ENCODE results near the gene MSX2. TPM values are rescaled to one million over a fixed set of nuclear protein-coding genes. Genes with fewer than 3 reads are reported as not detected.
"Not testable (repeated sequence)": the region's sequence is repeated elsewhere in the genome, so short reads cannot be mapped to it uniquely, and the experiment has no call there.

MSX2 gene
- total RNA-seq, 1 donor from 2014 or later, result 3.7 TPM

- DNase-seq (ENCODE audit: low read depth), result no peak
- H3K4me3 ChIP-seq (ENCODE audit: low read depth, low read length), result no peak overlapping the region
- TF ChIP-seq CTCF (conservative IDR thresholded peaks at IDR 0.05; ENCODE audit: low read depth, low read length), result peak; percentile 51
Measured at GRCh38 chr5:174755106-174755505, 30.7 kb downstream of the MSX2 start.

- no peak overlapping the region for H3K4me3 ChIP-seq (ENCODE audit: low read depth, low read length)
- no peak for TF ChIP-seq CTCF (conservative IDR thresholded peaks at IDR 0.05; ENCODE audit: low read depth, low read length)
- DNase-seq (ENCODE audit: low read depth), result no peak
Measured at GRCh38 chr5:174759091-174759490, 34.7 kb downstream of the MSX2 start.

GRCh38 chr5:174760721-174761120, 36.3 kb downstream of the MSX2 start:
- no peak for DNase-seq (ENCODE audit: low read depth)
- no peak overlapping the region for H3K4me3 ChIP-seq (ENCODE audit: low read depth, low read length)
- TF ChIP-seq CTCF (conservative IDR thresholded peaks at IDR 0.05; ENCODE audit: low read depth, low read length), result no peak

- DNase-seq (ENCODE audit: low read depth); H3K4me3 ChIP-seq (ENCODE audit: low read depth, low read length): not testable (repeated sequence)
Measured at GRCh38 chr5:174761341-174761740, 37.0 kb downstream of the MSX2 start.

GRCh38 chr5:174764309-174764708, 39.9 kb downstream of the MSX2 start:
- TF ChIP-seq CTCF (conservative IDR thresholded peaks at IDR 0.05; ENCODE audit: low read depth, low read length), result no peak
- H3K4me3 ChIP-seq (ENCODE audit: low read depth, low read length), result no peak overlapping the region

GRCh38 chr5:174765540-174765939, 41.2 kb downstream of the MSX2 start:
- no peak for TF ChIP-seq CTCF (conservative IDR thresholded peaks at IDR 0.05; ENCODE audit: low read depth, low read length)
- no peak for DNase-seq (ENCODE audit: low read depth)
- no peak overlapping the region for H3K4me3 ChIP-seq (ENCODE audit: low read depth, low read length)

More at GRCh38 chr5:174764309-174764708, 39.9 kb downstream of the MSX2 start:
- no peak for DNase-seq (ENCODE audit: low read depth)

GRCh38 chr5:174767670-174768069, 43.3 kb downstream of the MSX2 start:
- no peak overlapping the region for H3K4me3 ChIP-seq (ENCODE audit: low read depth, low read length)
- TF ChIP-seq CTCF (conservative IDR thresholded peaks at IDR 0.05; ENCODE audit: low read depth, low read length), result no peak
- no peak for DNase-seq (ENCODE audit: low read depth)

GRCh38 chr5:174769005-174769404, 44.6 kb downstream of the MSX2 start:
- no peak for DNase-seq (ENCODE audit: low read depth)
- TF ChIP-seq CTCF (conservative IDR thresholded peaks at IDR 0.05; ENCODE audit: low read depth, low read length), result no peak
- H3K4me3 ChIP-seq (ENCODE audit: low read depth, low read length), result no peak overlapping the region
